SK-N-SH treated with all-trans-retinoic acid at 6 μM for 48 hours (cell line): ENCODE measurements around the gene KIAA0825.
"Not testable (repeated sequence)": the region's sequence is repeated elsewhere in the genome, so short reads cannot be mapped to it uniquely, and the experiment has no call there.

Experiments used
- ATAC-seq: fragments of 200-7000 bp; cut with Tn5 transposase; 3 replicates; pipeline ENCODE4 v1.9.1; 2020; ENCODE audit warnings: mild to moderate bottlenecking, moderate library complexity
- ARNTL ChIP-seq: fragments of 450-650 bp; formaldehyde crosslinking; IDR thresholded peaks from 2 replicates; pipeline ENCODE4 v1.5.0; 2020; ENCODE audit warnings: low read depth, mild to moderate bottlenecking, moderate library complexity, borderline replicate concordance
- BACH2 ChIP-seq: fragments of 250-450 bp; sonication (Bioruptor Pico); IDR thresholded peaks from 2 replicates; pipeline ENCODE4 v1.9.0; 2021; ENCODE audit warnings: mild to moderate bottlenecking, borderline replicate concordance
- CSDC2 ChIP-seq: fragments of 250-450 bp; sonication (Bioruptor Pico); IDR thresholded peaks from 2 replicates; pipeline ENCODE4 v1.5.0; 2020; ENCODE audit warnings: mild to moderate bottlenecking, moderate library complexity
- ESRRG ChIP-seq: fragments of 250-450 bp; sonication (Bioruptor Pico); IDR thresholded peaks from 2 replicates; pipeline ENCODE4 v1.6.1; 2021; ENCODE audit warnings: mild to moderate bottlenecking
- GLIS3 ChIP-seq: fragments of 250-450 bp; sonication (Bioruptor Pico); IDR thresholded peaks from 2 replicates; pipeline ENCODE4 v1.5.0; 2020; ENCODE audit warnings: mild to moderate bottlenecking, moderate library complexity
- ISL1 ChIP-seq: fragments of 250-450 bp; sonication (Bioruptor Pico); IDR thresholded peaks from 2 replicates; pipeline ENCODE4 v2.1.2; 2022; ENCODE audit warnings: mild to moderate bottlenecking, moderate library complexity
- RARB ChIP-seq: fragments of 250-450 bp; sonication (Bioruptor Pico); IDR thresholded peaks from 2 replicates; pipeline ENCODE4 v1.8.0; 2021; ENCODE audit warnings: mild to moderate bottlenecking, moderate library complexity
- SNAI2 ChIP-seq: fragments of 250-450 bp; sonication (Bioruptor Pico); IDR thresholded peaks from 2 replicates; pipeline ENCODE4 v1.5.0; 2020; ENCODE audit warnings: mild to moderate bottlenecking, moderate library complexity
- TCF4 ChIP-seq: fragments of 250-450 bp; sonication (Bioruptor Pico); IDR thresholded peaks from 2 replicates; pipeline ENCODE4 v1.8.0; 2021; ENCODE audit warnings: mild to moderate bottlenecking, moderate library complexity, borderline replicate concordance
- TOX ChIP-seq: fragments of 250-450 bp; sonication (Bioruptor Pico); IDR thresholded peaks from 2 replicates; pipeline ENCODE4 v1.8.0; 2021; ENCODE audit warnings: mild to moderate bottlenecking, moderate library complexity, borderline replicate concordance
- ZC3H10 ChIP-seq: fragments of 250-450 bp; sonication (Bioruptor Pico); IDR thresholded peaks from 2 replicates; pipeline ENCODE4 v1.5.1; 2021; ENCODE audit warnings: mild to moderate bottlenecking, moderate library complexity
- ZFP3 ChIP-seq: fragments of 250-450 bp; sonication (Bioruptor Pico); IDR thresholded peaks from 2 replicates; pipeline ENCODE4 v1.5.0; 2020; ENCODE audit warnings: mild to moderate bottlenecking, moderate library complexity
- ZFP30 ChIP-seq: fragments of 450-650 bp; formaldehyde crosslinking; IDR thresholded peaks from 2 replicates; pipeline ENCODE4 v1.5.0; 2022; ENCODE audit warnings: mild to moderate bottlenecking, moderate library complexity
- ZNF8 ChIP-seq: fragments of 450-650 bp; formaldehyde crosslinking; IDR thresholded peaks from 2 replicates; pipeline ENCODE4 v1.5.0; 2020; ENCODE audit warnings: mild to moderate bottlenecking, moderate library complexity
- TF ChIP-seq, protein P1 (sequence below): fragments of 250-450 bp; sonication (Bioruptor Pico); IDR thresholded peaks from 2 replicates; pipeline ENCODE4 v1.5.1; 2021; ENCODE audit warnings: mild to moderate bottlenecking, moderate library complexity
- TF ChIP-seq, protein P2 (sequence below): fragments of 250-450 bp; sonication (Bioruptor Pico); IDR thresholded peaks from 2 replicates; pipeline ENCODE4 v1.5.1; 2020; ENCODE audit warnings: low read depth, mild to moderate bottlenecking, moderate library complexity
- TF ChIP-seq, protein P3 (sequence below): fragments of 250-450 bp; sonication (Bioruptor Pico); IDR thresholded peaks from 2 replicates; pipeline ENCODE4 v1.8.0; 2020; ENCODE audit warnings: mild to moderate bottlenecking, moderate library complexity, borderline replicate concordance
- TF ChIP-seq, protein P4 (sequence below): fragments of 250-450 bp; sonication (Bioruptor Pico); IDR thresholded peaks from 2 replicates; pipeline ENCODE4 v1.5.0; 2020; ENCODE audit warnings: mild to moderate bottlenecking, moderate library complexity
- TF ChIP-seq, protein P5 (sequence below): fragments of 250-450 bp; sonication (Bioruptor Pico); IDR thresholded peaks from 2 replicates; pipeline ENCODE4 v1.8.0; 2021; ENCODE audit warnings: low read depth, mild to moderate bottlenecking, moderate library complexity, borderline replicate concordance

Gene KIAA0825

DNA sequence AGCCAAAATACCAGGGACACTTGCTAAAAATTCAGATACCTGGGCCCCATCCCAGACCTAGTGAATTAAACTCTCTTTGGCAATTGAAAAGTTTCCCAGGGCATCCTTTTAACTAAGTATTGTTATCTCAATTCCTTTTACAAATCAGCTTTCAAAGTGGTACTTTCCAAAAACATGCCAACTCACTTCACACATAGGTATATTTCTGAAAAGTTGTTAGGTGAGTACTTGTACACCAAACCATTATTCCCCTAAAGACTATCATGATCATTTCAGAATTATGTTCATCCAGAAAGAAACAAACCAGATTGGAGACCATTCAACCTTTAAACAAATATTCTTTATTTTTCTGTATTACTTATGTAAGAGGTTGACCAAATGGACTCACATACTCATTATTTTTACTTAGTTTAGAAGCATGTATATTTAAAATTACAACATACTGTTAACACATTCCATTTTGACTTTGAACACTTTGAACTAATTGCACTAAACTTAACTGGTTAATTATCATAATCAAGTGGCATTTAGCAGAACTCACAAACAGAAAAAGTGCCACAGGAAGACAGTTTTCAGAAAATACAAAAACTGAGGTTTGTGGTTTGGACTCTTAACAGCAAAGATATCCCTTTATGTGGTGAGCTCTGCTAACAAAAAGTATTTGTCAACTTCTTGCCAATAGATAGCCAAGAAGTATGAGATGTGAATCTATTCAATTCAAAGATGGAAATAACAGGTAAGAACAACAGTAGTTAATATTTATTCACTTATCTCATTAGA lies 40.7 kb downstream of the KIAA0825 start:
- ATAC-seq, result no peak
- no peak for TF ChIP-seq ZNF8
- TF ChIP-seq, protein P1, sequence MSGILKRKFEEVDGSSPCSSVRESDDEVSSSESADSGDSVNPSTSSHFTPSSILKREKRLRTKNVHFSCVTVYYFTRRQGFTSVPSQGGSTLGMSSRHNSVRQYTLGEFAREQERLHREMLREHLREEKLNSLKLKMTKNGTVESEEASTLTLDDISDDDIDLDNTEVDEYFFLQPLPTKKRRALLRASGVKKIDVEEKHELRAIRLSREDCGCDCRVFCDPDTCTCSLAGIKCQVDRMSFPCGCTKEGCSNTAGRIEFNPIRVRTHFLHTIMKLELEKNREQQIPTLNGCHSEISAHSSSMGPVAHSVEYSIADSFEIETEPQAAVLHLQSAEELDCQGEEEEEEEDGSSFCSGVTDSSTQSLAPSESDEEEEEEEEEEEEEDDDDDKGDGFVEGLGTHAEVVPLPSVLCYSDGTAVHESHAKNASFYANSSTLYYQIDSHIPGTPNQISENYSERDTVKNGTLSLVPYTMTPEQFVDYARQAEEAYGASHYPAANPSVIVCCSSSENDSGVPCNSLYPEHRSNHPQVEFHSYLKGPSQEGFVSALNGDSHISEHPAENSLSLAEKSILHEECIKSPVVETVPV (CRISPR knock-in tag), result no peak
- TF ChIP-seq, protein P2, sequence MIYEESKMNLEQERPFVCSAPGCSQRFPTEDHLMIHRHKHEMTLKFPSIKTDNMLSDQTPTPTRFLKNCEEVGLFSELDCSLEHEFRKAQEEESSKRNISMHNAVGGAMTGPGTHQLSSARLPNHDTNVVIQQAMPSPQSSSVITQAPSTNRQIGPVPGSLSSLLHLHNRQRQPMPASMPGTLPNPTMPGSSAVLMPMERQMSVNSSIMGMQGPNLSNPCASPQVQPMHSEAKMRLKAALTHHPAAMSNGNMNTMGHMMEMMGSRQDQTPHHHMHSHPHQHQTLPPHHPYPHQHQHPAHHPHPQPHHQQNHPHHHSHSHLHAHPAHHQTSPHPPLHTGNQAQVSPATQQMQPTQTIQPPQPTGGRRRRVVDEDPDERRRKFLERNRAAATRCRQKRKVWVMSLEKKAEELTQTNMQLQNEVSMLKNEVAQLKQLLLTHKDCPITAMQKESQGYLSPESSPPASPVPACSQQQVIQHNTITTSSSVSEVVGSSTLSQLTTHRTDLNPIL (CRISPR knock-in tag), result no peak
- no peak for TF ChIP-seq TOX (CRISPR knock-in tag)
- no peak for TF ChIP-seq ISL1 (CRISPR knock-in tag)
- TF ChIP-seq BACH2 (CRISPR knock-in tag), result no peak
- TF ChIP-seq ESRRG (CRISPR knock-in tag), result no peak
- TF ChIP-seq, protein P3, sequence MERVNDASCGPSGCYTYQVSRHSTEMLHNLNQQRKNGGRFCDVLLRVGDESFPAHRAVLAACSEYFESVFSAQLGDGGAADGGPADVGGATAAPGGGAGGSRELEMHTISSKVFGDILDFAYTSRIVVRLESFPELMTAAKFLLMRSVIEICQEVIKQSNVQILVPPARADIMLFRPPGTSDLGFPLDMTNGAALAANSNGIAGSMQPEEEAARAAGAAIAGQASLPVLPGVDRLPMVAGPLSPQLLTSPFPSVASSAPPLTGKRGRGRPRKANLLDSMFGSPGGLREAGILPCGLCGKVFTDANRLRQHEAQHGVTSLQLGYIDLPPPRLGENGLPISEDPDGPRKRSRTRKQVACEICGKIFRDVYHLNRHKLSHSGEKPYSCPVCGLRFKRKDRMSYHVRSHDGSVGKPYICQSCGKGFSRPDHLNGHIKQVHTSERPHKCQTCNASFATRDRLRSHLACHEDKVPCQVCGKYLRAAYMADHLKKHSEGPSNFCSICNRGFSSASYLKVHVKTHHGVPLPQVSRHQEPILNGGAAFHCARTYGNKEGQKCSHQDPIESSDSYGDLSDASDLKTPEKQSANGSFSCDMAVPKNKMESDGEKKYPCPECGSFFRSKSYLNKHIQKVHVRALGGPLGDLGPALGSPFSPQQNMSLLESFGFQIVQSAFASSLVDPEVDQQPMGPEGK, result no peak
- TF ChIP-seq, all 23 proteins: peak for 0

DNA sequence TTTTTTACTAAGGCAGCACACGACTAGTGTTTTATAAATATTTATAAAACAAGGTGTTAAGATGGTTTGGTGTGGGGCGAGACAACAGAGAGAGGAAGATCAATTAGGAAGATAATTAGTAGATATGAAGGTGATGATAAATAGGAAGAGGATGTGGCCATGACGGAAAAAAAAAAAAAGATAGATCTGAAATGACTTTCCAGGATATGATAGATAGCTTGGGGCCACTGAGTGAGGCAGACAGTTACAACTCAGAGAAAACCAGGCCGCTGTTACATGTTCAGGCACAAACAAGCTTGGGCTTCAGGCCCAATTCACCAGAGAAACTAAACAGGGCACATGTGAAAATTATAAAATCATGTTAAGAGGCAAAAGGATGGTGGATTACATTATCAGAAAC lies 43.2 kb downstream of the KIAA0825 start:
- no peak for TF ChIP-seq GLIS3 (CRISPR knock-in tag)
- ATAC-seq, result no peak

DNA sequence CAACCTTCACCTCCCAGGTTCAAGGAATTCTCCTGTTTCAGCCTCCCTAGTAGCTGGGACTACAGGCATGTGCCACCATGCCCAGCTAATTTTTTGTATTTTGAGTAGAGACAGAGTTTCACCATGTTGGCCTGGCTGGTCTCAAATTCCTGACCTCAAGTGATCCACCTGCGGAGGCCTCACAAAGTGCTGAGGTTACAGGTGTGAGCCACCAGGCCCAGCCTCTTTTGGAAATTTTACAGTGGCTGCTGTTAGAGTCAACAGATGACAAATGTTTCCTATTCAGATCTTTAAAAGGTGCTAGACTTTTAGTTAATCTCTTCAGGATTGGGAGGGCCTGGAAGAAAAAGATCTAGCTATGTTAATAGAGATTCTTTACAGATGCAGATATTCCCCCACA lies 45.1 kb downstream of the KIAA0825 start:
- ATAC-seq, result not testable (repeated sequence)

DNA sequence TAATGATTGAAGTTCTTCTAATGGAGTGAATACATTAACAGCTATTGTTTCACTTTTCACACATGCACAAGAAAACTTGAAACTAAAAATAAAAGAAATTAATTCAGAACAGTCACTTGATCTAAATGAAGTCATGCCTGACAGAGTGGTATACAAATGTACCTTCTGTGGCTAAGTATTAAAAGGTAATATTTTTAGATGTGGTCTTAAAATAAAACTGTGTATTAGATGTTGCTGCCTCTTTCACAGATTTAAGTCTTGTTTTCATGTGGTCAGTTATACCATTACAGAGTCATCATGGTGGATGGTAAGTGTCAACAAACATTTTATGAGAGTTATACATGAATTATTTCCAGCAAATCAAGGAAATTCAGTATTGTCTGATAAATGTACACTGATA lies 47.0 kb downstream of the KIAA0825 start:
- no peak for ATAC-seq
- no peak for TF ChIP-seq ZFP30
- TF ChIP-seq, protein P4, sequence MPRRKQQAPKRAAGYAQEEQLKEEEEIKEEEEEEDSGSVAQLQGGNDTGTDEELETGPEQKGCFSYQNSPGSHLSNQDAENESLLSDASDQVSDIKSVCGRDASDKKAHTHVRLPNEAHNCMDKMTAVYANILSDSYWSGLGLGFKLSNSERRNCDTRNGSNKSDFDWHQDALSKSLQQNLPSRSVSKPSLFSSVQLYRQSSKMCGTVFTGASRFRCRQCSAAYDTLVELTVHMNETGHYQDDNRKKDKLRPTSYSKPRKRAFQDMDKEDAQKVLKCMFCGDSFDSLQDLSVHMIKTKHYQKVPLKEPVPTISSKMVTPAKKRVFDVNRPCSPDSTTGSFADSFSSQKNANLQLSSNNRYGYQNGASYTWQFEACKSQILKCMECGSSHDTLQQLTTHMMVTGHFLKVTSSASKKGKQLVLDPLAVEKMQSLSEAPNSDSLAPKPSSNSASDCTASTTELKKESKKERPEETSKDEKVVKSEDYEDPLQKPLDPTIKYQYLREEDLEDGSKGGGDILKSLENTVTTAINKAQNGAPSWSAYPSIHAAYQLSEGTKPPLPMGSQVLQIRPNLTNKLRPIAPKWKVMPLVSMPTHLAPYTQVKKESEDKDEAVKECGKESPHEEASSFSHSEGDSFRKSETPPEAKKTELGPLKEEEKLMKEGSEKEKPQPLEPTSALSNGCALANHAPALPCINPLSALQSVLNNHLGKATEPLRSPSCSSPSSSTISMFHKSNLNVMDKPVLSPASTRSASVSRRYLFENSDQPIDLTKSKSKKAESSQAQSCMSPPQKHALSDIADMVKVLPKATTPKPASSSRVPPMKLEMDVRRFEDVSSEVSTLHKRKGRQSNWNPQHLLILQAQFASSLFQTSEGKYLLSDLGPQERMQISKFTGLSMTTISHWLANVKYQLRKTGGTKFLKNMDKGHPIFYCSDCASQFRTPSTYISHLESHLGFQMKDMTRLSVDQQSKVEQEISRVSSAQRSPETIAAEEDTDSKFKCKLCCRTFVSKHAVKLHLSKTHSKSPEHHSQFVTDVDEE, result no peak
- TF ChIP-seq BACH2 (CRISPR knock-in tag), result no peak
- TF ChIP-seq, protein P2 (CRISPR knock-in tag), result no peak
- no peak for TF ChIP-seq ESRRG (CRISPR knock-in tag)
- TF ChIP-seq ISL1 (CRISPR knock-in tag), result no peak
- TF ChIP-seq ZNF8, result no peak
- TF ChIP-seq SNAI2 (CRISPR knock-in tag), result no peak
- no peak for TF ChIP-seq TCF4 (CRISPR knock-in tag)
- no peak for TF ChIP-seq CSDC2 (CRISPR knock-in tag)

DNA sequence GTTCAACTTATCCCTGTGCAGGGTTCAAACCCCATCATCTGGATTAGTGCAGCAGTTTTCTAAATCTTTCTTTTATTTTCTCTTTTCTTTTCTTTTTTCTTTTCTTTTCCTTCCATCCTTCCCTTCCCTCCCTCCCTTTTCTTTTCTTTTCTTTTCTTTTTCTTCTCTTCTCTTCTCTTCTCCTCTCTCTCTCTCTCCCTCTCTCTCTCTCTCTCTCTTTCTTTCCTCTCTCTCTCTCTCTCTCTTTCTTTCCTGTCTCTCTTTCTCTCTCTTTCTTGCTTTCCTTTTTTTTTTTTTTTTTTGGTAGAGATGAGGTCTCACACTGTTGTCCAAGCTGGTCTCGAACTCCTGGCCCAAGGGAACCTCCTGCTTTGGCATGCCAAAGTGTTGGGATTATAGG lies 53.6 kb downstream of the KIAA0825 start:
- TF ChIP-seq RARB (CRISPR knock-in tag), result no peak
- TF ChIP-seq ZFP3 (CRISPR knock-in tag), result no peak
- no peak for TF ChIP-seq BACH2 (CRISPR knock-in tag)
- TF ChIP-seq ARNTL (CRISPR knock-in tag), result no peak
- TF ChIP-seq ZC3H10, result no peak
- TF ChIP-seq, protein P5, sequence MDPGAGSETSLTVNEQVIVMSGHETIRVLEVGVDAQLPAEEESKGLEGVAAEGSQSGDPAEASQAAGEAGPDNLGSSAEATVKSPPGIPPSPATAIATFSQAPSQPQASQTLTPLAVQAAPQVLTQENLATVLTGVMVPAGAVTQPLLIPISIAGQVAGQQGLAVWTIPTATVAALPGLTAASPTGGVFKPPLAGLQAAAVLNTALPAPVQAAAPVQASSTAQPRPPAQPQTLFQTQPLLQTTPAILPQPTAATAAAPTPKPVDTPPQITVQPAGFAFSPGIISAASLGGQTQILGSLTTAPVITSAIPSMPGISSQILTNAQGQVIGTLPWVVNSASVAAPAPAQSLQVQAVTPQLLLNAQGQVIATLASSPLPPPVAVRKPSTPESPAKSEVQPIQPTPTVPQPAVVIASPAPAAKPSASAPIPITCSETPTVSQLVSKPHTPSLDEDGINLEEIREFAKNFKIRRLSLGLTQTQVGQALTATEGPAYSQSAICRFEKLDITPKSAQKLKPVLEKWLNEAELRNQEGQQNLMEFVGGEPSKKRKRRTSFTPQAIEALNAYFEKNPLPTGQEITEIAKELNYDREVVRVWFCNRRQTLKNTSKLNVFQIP (CRISPR knock-in tag), result no peak
- TF ChIP-seq, protein P3, result no peak
- no peak for TF ChIP-seq TCF4 (CRISPR knock-in tag)
- TF ChIP-seq ESRRG (CRISPR knock-in tag), result no peak
- no peak for ATAC-seq
